DMS79 treated with DMSO at 0.1 percent for 48 hours (cell line): Measurements from ENCODE around the gene SMLR1.
A peak's percentile ranks its signal among the peaks of the same experiment; 100 is the strongest.

Experiments used
- DNase-seq: peaks from one replicate; lab custom pipeline; 2025; lab: John Stamatoyannopoulos, UW

The SMLR1 gene

GRCh38 chr6:130851026-130851425 lies 23.8 kb downstream of the SMLR1 start:
- DNase-seq = no peak

- no peak for DNase-seq
Measured at GRCh38 chr6:130852844-130853554, 25.8 kb downstream of the SMLR1 start.

GRCh38 chr6:130853555-130854183 lies 26.5 kb downstream of the SMLR1 start:
- DNase-seq = no peak

GRCh38 chr6:130858054-130858453 lies 30.8 kb downstream of the SMLR1 start:
- DNase-seq = no peak

GRCh38 chr6:130858498-130859160 lies 31.4 kb downstream of the SMLR1 start:
- no peak for DNase-seq

GRCh38 chr6:130859161-130859867 lies 32.1 kb downstream of the SMLR1 start:
- no peak for DNase-seq

GRCh38 chr6:130862370-130862769 lies 35.2 kb downstream of the SMLR1 start:
- no peak for DNase-seq

- DNase-seq = no peak
Measured at GRCh38 chr6:130863415-130864230, 36.4 kb downstream of the SMLR1 start.

- DNase-seq = no peak
Measured at GRCh38 chr6:130864344-130864743, 37.1 kb downstream of the SMLR1 start.

GRCh38 chr6:130865793-130866192 lies 38.6 kb downstream of the SMLR1 start:
- DNase-seq = no peak

- no peak for DNase-seq
Measured at GRCh38 chr6:130869681-130870080, 42.5 kb downstream of the SMLR1 start.

GRCh38 chr6:130870179-130870880 lies 43.1 kb downstream of the SMLR1 start:
- no peak for DNase-seq

- no peak for DNase-seq
Measured at GRCh38 chr6:130872250-130873095, 45.3 kb downstream of the SMLR1 start.

GRCh38 chr6:130873746-130874145 lies 46.5 kb downstream of the SMLR1 start:
- DNase-seq = no peak

GRCh38 chr6:130879826-130880225 lies 52.6 kb downstream of the SMLR1 start:
- no peak for DNase-seq

- DNase-seq = no peak
Measured at GRCh38 chr6:130882370-130882769, 55.2 kb downstream of the SMLR1 start.

GRCh38 chr6:130885392-130886192 lies 58.4 kb downstream of the SMLR1 start:
- peak; percentile 40 for DNase-seq
